NOMO-1 treated with DMSO at 0.1 percent for 48 hours (cell line): ENCODE measurements around the gene CNGA1.

Experiments used
- DNase-seq: peaks from one replicate; lab custom pipeline; 2025; ENCODE audit not compliant: unreplicated experiment; lab: John Stamatoyannopoulos, UW

The CNGA1 gene

GRCh38 chr4:47913861-47914219 lies 102.6 kb downstream of the CNGA1 start:
- DNase-seq = no peak

GRCh38 chr4:47913330-47913729 lies 103.2 kb downstream of the CNGA1 start:
- no peak for DNase-seq

GRCh38 chr4:47907089-47907646 lies 109.3 kb downstream of the CNGA1 start:
- no peak for DNase-seq

GRCh38 chr4:47899639-47900038 lies 116.8 kb downstream of the CNGA1 start:
- no peak for DNase-seq

- DNase-seq = no peak
Observed at GRCh38 chr4:47891928-47892327, 124.6 kb downstream of the CNGA1 start.
